NOMO-1 treated with dmso at 0.1 percent for 144 hours (cell line): ENCODE data around the gene SELP.

Experiments used
- DNase-seq: peaks from one replicate; lab custom pipeline; 2025; ENCODE audit not compliant: unreplicated experiment; lab: John Stamatoyannopoulos, UW

SELP gene

GRCh38 chr1:169623132-169623926 lies 6.6 kb downstream of the SELP start:
- DNase-seq = no peak

GRCh38 chr1:169620565-169620964 lies 9.4 kb downstream of the SELP start:
- DNase-seq = no peak

GRCh38 chr1:169618367-169618766 lies 11.6 kb downstream of the SELP start:
- no peak for DNase-seq

- no peak for DNase-seq
These were observed 14.1 kb downstream of the SELP start for GRCh38 chr1:169615803-169616202.

- DNase-seq = no peak
These were observed 19.1 kb downstream of the SELP start for GRCh38 chr1:169610858-169611257.

- no peak for DNase-seq
These were observed 19.8 kb downstream of the SELP start for GRCh38 chr1:169610108-169610507.

- no peak for DNase-seq
These were observed 21.7 kb downstream of the SELP start for GRCh38 chr1:169608226-169608625.

- DNase-seq = peak; percentile 92
These were observed 25.0 kb downstream of the SELP start for GRCh38 chr1:169604781-169605560.

- DNase-seq = no peak
These were observed 28.6 kb downstream of the SELP start for GRCh38 chr1:169601096-169601881.

GRCh38 chr1:169595764-169596711 lies 33.9 kb downstream of the SELP start:
- DNase-seq = no peak

- no peak for DNase-seq
These were observed 35.5 kb downstream of the SELP start for GRCh38 chr1:169594391-169594790.

- DNase-seq = no peak
These were observed 39.0 kb downstream of the SELP start for GRCh38 chr1:169590932-169591331.

GRCh38 chr1:169588785-169589485 lies 41.0 kb downstream of the SELP start:
- no peak for DNase-seq

- no peak for DNase-seq
These were observed 41.8 kb downstream of the SELP start for GRCh38 chr1:169588112-169588511.

- DNase-seq = peak; percentile 62
These were observed 43.3 kb downstream of the SELP start, which contains the start of gene F5 for GRCh38 chr1:169586395-169587255. F5 (minus strand) TSS chr1:169586481; CDS start chr1:169586386, 95 bp downstream.

GRCh38 chr1:169586067-169586394 lies 43.9 kb downstream of the SELP start:
- no peak for DNase-seq

GRCh38 chr1:169585181-169585580 lies 44.7 kb downstream of the SELP start:
- DNase-seq = peak; percentile 7

- peak; percentile 6 for DNase-seq
These were observed 45.3 kb downstream of the SELP start for GRCh38 chr1:169584483-169585144.
